ENCODE results near the gene FNDC10. TPM values are rescaled to one million over a fixed set of nuclear protein-coding genes. Genes with fewer than 3 reads are reported as not detected.

Gene FNDC10
- total and polyA plus RNA-seq, 10 donors: 2.2 to 8.8 (median 4.6) TPM

- intact Hi-C loops (cut with DNase I; ENCODE audit: low total_unique reads): no loop called here
- H3K4me3 ChIP-seq: peak overlapping the region in 6 of 8 donors; percentile 19 to 71 (median 46)
- TF ChIP-seq CTCF (IDR thresholded peaks at IDR 0.05 in 8 of 11, conservative IDR thresholded peaks at IDR 0.05 in 3 of 11) (no peak), POLR2AphosphoS5 (IDR thresholded peaks at IDR 0.05) (peak in 1 of 3 donors; percentile 30), POLR2A (IDR thresholded peaks at IDR 0.05) (no peak)
- H3K27me3 ChIP-seq (replicated peaks in 1 of 7): peaks cover 3 to 45% (median 22%) of the 10 kb centered on the region in 7 donors
- H3K4me1 ChIP-seq: peaks cover 0 to 46% (median 28%) of the 10 kb centered on the region in 6 donors
- WGBS, 5 donors: 7 to 16% (median 10%) methylated on average over 20 to 79 of the region's 79 CpGs
- peak overlapping the region; percentile 57 to 91 (median 84) for H3K27ac ChIP-seq
- peaks cover 0 to 36% (median 7%) of the 10 kb centered on the region in 6 donors for H3K36me3 ChIP-seq
- no peaks in the 10 kb centered on the region for H3K9me3 ChIP-seq
- peak; percentile 86 for DNase-seq
Measured at GRCh38 chr1:1630965-1631781, 31.2 kb upstream of the FNDC10 start.

GRCh38 chr1:1630191-1630964, 30.4 kb upstream of the FNDC10 start:
- H3K36me3 ChIP-seq: peaks cover 0 to 38% (median 7%) of the 10 kb centered on the region in 6 donors
- peak overlapping the region in 7 of 8 donors; percentile 10 to 71 (median 44) for H3K4me3 ChIP-seq
- DNase-seq: peak; percentile 97
- peaks cover 0 to 46% (median 28%) of the 10 kb centered on the region in 6 donors for H3K4me1 ChIP-seq
- H3K9me3 ChIP-seq: no peaks in the 10 kb centered on the region
- 1 to 9% (median 6%) methylated on average over 22 to 81 of the region's 81 CpGs for WGBS, 5 donors
- TF ChIP-seq CTCF (IDR thresholded peaks at IDR 0.05 in 8 of 11, conservative IDR thresholded peaks at IDR 0.05 in 3 of 11): peak in 1 of 11 experiments; percentile 9
- TF ChIP-seq POLR2A (IDR thresholded peaks at IDR 0.05): no peak
- peak; percentile 87 to 92 (median 88) for TF ChIP-seq POLR2AphosphoS5 (IDR thresholded peaks at IDR 0.05)
- intact Hi-C loops (cut with DNase I; ENCODE audit: low total_unique reads): no loop called here
- H3K27me3 ChIP-seq (replicated peaks in 1 of 7): peaks cover 3 to 45% (median 22%) of the 10 kb centered on the region in 7 donors
- peak overlapping the region; percentile 57 to 91 (median 84) for H3K27ac ChIP-seq

- Histone ChIP-seq H3K27ac (peak overlapping the region; percentile 61 to 91 (median 84)), H3K4me1 (peaks cover 0 to 46% (median 28%) of the 10 kb centered on the region in 6 donors), H3K9me3 (no peaks in the 10 kb centered on the region), H3K36me3 (peaks cover 0 to 46% (median 7%) of the 10 kb centered on the region in 6 donors), H3K4me3 (peak overlapping the region; percentile 30 to 71 (median 42)), H3K27me3 (replicated peaks in 1 of 7) (peaks cover 3 to 45% (median 22%) of the 10 kb centered on the region in 7 donors)
- TF ChIP-seq POLR2A (IDR thresholded peaks at IDR 0.05): no peak
- TF ChIP-seq POLR2AphosphoS5 (IDR thresholded peaks at IDR 0.05): peak in 1 of 3 donors; percentile 63
- peak; percentile 93 for DNase-seq
- 23 to 34% (median 29%) methylated on average over 27 to 48 of the region's 48 CpGs for WGBS, 5 donors
- intact Hi-C loops (cut with DNase I; ENCODE audit: low total_unique reads): no loop called here
Measured at GRCh38 chr1:1629430-1630190, 29.7 kb upstream of the FNDC10 start.
